Right lobe of liver (tissue), 4 donors: ENCODE measurements around the gene ECE1.

Experiments
- CTCF ChIP-seq, 4 donors: fragments of 200-600 bp in 3 of 4; fragments of 450-650 bp in 1 of 4; IDR thresholded peaks; one replicate each; pipeline versions ENCODE4 v1.5.1 to v1.8.0; 2016 to 2022; ENCODE audit warnings: antibody characterized with exemption in 4 of 4, mild to moderate bottlenecking in 2 of 4
- POLR2A ChIP-seq: fragments of 450-650 bp; IDR thresholded peaks from one replicate; pipeline ENCODE4 v1.6.1; 2017; ENCODE audit warnings: antibody characterized with exemption, mild to moderate bottlenecking
- donor health status: DM: no; HTN: no; CAD: no.
- donor health status: DM: no; HTN: no; CAD: no.
- donor health status: DM: no; HTN: yes; CAD: no.

GRCh38 chr1:21267191-21268077 is 22.8 kb downstream of the ECE1 start:
- TF ChIP-seq CTCF (IDR thresholded peaks at IDR 0.05) (no peak), POLR2A (no peak)
